ENCODE measurements around the gene A1BG.
"Not testable (repeated sequence)": the region's sequence is repeated elsewhere in the genome, so short reads cannot be mapped to it uniquely, and the experiment has no call there.

A1BG gene

DNA sequence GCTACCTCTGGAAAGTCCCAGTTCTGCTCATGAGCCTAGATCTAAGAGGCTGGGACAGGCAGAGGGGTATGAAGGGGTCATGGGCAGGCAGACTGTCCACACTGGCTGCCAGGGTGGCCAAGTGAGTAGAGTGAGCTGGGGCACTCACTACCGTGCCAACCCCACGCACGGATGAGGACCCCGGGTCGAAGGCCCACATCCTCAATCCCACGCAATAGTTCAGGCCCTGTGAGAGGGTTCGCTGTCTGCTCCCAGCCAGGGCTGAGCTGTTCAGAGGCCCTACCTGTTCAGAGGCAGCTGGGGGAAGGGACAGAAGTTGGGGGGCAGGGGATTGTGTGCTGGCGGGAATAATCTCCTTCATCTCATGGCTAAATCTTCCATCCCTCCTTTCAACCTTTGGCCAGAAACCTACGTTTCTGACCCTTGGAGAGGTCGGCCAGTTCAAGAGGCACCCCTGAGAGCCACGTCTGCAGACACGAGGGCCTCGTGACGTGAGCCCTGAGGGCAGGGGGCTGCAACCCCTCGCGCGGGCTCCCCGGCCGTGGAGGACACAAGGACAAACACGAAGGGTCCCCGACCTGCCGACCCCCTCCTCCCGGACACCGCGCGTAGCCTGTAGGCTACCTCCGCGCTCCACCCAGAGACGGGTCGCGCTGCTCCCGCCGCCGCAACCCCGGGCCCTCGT lies 32.7 kb upstream of the A1BG start:
- no peak for FAIRE-seq

- FAIRE-seq, result no peak
Measured at GRCh38 chr19:58385313-58385890, 32.1 kb upstream of the A1BG start.

GRCh38 chr19:58382997-58383603 lies 29.8 kb upstream of the A1BG start:
- no peak for FAIRE-seq

DNA sequence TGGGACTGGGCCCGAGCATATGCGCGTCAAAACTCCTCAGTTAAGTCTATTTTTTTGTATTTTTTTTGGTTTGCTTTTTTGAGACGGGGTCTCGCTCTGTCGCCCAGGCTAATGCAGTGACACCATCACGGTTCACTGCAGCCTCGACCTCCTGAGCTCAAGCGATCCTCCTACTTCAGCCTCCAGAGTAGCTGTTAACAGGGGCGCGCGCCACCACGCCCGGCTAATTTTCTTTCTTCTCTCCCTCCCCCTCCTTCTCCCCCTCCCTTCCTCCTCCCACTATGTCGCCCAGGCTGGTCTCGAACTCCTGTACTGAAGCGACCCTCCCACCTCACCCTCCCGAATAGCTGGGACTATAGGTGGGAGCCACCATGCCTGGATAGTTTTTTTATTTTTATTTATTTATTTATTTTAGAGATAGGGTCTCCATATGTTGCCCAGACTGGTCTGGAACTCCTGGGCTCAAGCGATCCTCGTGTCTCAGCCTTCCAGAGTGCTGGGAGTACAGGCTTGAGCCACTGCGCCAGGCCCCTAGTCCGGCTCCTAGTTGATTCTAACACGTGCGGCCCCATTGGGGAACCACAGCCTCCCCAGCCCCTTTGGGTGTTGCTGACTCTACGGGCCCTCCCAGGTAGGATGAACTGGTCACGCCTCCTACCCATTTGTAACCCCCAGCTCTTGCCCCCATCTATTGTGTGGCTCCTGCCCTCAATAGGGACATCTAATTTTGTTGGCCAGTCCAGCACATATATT lies 28.3 kb upstream of the A1BG start:
- no peak for FAIRE-seq

GRCh38 chr19:58380662-58381459 lies 27.6 kb upstream of the A1BG start, which contains the start of gene ZNF837:
ZNF837 (minus strand) TSS chr19:58381030; CDS start chr19:58369332, 11,698 bp downstream.
- FAIRE-seq, result peak; percentile 99

GRCh38 chr19:58380037-58380661 lies 26.9 kb upstream of the A1BG start:
- no peak for FAIRE-seq

- FAIRE-seq, result no peak
Measured at GRCh38 chr19:58379246-58379645, 26.0 kb upstream of the A1BG start.

- not testable (repeated sequence) for FAIRE-seq
Measured at GRCh38 chr19:58376724-58377123, 23.4 kb upstream of the A1BG start.

GRCh38 chr19:58374200-58374599 lies 20.9 kb upstream of the A1BG start:
- no peak for FAIRE-seq

- no peak for FAIRE-seq
Measured at GRCh38 chr19:58372311-58373133, 19.2 kb upstream of the A1BG start.

- FAIRE-seq, result no peak
Measured at GRCh38 chr19:58368561-58369360, 15.5 kb upstream of the A1BG start.

DNA sequence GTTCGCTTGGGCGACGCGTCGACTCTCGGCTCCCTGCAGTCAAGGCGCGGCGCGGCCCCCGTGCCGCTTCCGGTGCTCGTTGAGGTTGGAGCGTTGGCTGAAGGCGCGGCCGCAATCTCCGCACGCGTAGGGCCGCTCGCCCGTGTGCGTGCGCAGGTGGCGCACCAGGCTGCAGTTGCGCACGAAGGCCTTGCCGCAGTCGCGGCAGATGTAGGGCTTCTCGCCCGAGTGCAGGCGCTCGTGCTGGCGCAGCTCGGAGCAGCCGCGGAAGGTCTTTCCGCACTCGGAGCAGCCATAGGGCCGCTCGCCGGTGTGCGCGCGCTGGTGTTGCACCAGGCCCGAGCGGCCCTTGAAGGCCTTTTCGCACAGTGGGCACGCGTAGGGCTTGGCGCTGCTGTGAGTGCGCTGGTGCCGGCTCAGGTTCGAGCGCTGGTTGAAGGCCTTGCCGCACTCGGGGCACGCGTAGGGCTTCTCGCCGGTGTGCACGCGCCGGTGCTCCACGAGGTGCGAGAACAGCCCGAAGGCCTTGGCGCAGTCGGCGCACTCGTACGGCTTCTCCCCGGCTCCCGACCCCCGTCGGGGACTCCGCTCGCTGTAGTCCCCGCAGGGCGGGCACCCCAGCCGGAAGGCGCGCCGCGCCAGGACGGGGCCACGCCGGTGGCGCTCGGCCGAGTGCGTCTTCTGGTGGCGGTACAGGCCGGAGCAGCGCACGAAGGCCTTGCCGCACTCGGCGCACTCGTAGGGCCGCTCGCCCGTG lies 14.6 kb upstream of the A1BG start:
- no peak for FAIRE-seq

GRCh38 chr19:58366585-58367430 lies 13.5 kb upstream of the A1BG start:
- FAIRE-seq, result no peak

GRCh38 chr19:58364146-58364545 lies 10.9 kb upstream of the A1BG start:
- no peak for FAIRE-seq

- FAIRE-seq, result peak; percentile 94
Measured at GRCh38 chr19:58362272-58362994, 9.1 kb upstream of the A1BG start, which contains the start of gene ZNF497. ZNF497 (minus strand) TSS chr19:58362751; CDS start chr19:58357635, 5,116 bp downstream.

GRCh38 chr19:58361900-58362271 lies 8.6 kb upstream of the A1BG start:
- no peak for FAIRE-seq

DNA sequence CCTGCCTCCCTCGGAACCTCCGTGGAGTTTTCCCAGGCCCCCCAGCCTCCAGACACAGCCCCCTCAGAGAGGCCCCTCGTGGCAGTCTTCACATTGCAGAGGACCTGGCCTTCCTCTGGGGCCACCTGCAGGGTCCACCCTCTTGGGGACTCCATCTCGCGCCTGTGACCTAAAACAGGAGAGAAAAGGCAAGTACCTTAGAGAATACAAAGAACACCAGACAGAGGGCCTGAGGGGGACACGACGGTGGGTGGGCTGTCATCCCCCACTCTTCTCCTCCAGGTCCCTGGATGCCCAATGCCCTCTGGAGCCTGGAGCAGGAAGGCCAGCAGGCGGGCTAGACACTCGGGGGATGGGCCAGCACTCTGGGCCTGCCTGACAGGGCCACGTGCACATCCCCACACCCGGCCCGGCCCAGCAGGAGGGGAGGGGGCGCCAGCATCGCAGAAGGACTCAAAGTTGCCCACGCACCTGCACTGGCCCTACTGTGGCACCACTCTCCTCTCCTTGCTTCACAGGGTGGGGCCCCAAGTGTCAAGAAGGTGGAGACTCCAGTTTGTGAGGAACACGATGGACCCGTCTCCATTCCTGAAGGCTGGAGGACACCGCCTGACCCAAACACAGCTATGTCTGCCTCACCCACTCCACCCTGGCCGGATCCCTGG lies 4.3 kb upstream of the A1BG start:
- FAIRE-seq, result no peak

Data from A204.1 (cell line).